Peyer's patch (tissue), 4 donors: ENCODE data around the gene USP10.

ENCODE experiments used
- CTCF ChIP-seq, 6 experiments: fragments of 450-650 bp in 4 of 6; fragments of 200-600 bp in 2 of 6; sonication (generic) in 1 of 6; IDR thresholded peaks; one replicate each; pipeline ENCODE4 v1.5.1; 2017 to 2019; ENCODE audit warnings: antibody characterized with exemption in 6 of 6, mild to moderate bottlenecking in 3 of 6, moderate library complexity in 1 of 6
- POLR2A ChIP-seq, 2 donors: fragments of 450-650 bp; IDR thresholded peaks; one replicate each; pipeline ENCODE4 v1.5.1; 2017; ENCODE audit warnings: antibody characterized with exemption in 2 of 2, mild to moderate bottlenecking in 2 of 2, moderate library complexity in 2 of 2

- TF ChIP-seq CTCF (IDR thresholded peaks at IDR 0.05) (no peak), POLR2A (IDR thresholded peaks at IDR 0.05) (peak in 1 of 2 donors; percentile 34)
Observed at GRCh38 chr16:84795329-84796053, 95.7 kb downstream of the USP10 start.
